Fibroblast of pulmonary artery (primary cell): Measurements from ENCODE around the gene SDK1.
"Not testable (repeated sequence)": the region's sequence is repeated elsewhere in the genome, so short reads cannot be mapped to it uniquely, and the experiment has no call there.

Source experiments
- DNase-seq: peaks from one replicate; pipeline ENCODE4 v3.0.0-alpha.2; 2010; ENCODE audit warnings: low read depth
- H3K4me3 ChIP-seq: replicated peaks from 2 replicates; pipeline ENCODE4 v1.5.1; 2011; ENCODE audit warnings: low read depth, mild to moderate bottlenecking, control low read depth, low read length, moderate library complexity
- CTCF ChIP-seq: IDR thresholded peaks from 2 replicates; pipeline ENCODE4 v1.5.1; 2011; ENCODE audit warnings: mild to moderate bottlenecking, control low read depth, low read length, inconsistent platforms; ENCODE audit errors: missing control alignments

The SDK1 gene

GRCh38 chr7:4257146-4258111, 956.4 kb downstream of the SDK1 start:
- TF ChIP-seq CTCF: no peak
- no peak for DNase-seq
- H3K4me3 ChIP-seq: no peak overlapping the region

- not testable (repeated sequence) for H3K4me3 ChIP-seq, DNase-seq
Measured at GRCh38 chr7:4260116-4260515, 959.1 kb downstream of the SDK1 start.

DNA sequence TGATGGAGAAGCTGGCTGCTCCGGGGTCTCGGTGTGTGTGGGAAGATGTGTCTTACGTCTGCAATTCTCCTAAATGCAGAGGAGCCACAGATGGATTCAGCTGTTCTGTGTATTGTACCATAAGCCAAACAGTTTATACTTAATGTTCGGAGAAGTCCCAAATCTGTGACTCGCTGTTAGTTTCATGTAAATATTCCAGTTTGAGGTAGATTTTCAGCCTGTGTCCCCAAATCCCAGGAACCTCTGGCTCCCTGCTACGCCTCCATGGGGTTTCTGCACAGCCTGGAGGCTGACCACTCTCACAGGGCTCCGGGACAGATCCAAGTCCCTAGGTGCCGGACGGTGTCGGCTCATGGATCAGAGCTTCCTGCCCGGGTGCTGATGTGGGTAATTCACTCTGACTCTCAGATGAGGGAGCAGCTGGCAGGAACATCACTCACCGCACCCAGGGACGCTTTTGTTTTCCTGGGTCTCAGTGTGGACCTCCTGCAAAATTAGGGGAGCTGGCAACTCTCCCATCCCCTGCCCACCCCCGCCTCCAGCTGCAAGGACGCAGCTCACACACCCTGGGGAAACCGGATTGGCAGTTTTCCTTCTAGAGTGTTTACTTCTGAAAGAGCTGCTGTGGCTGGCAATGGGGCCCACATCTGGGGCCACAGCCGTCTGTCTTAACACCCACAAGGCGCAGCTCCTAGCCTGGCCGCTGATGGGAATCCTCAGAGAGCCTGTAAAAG, 960.0 kb downstream of the SDK1 start:
- DNase-seq: no peak
- H3K4me3 ChIP-seq: no peak overlapping the region
- no peak for TF ChIP-seq CTCF

DNA sequence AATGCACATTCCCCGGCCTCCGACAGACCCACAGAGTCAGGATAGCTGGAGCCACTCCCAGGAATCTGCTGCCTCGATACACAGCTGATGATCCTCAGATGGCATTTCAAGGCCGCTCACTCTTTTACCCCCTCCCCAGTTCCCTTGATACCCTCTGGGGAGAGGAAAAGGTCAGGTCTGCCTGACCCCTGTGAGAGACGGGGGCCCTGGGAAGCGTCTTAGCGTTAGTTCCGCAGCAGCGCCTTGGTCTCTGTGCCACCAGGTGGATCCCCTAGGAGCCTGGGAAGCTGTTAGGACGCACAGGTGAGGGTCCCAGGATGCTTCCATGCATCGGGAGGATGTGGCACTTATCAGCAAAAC, 960.5 kb downstream of the SDK1 start:
- DNase-seq: no peak
- H3K4me3 ChIP-seq: no peak overlapping the region
- no peak for TF ChIP-seq CTCF

DNA sequence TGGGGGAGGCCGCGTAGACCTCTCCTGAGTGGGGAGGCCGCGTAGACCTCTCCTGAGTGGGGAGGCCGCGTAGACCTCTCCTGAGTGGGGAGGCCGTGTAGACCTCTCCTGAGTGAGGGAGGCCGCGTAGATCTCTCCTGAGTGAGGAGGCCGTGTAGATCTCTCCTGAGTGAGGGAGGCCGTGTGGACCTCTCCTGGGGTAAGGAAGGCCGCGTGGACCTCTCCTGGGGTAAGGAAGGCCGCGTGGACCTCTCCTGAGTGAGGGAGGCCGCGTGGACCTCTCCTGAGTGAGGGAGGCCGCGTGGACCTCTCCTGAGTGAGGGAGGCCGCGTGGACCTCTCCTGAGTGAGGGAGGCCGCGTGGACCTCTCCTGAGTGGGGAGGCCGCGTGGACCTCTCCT, 963.2 kb downstream of the SDK1 start:
- DNase-seq, H3K4me3 ChIP-seq: not testable (repeated sequence)

DNA sequence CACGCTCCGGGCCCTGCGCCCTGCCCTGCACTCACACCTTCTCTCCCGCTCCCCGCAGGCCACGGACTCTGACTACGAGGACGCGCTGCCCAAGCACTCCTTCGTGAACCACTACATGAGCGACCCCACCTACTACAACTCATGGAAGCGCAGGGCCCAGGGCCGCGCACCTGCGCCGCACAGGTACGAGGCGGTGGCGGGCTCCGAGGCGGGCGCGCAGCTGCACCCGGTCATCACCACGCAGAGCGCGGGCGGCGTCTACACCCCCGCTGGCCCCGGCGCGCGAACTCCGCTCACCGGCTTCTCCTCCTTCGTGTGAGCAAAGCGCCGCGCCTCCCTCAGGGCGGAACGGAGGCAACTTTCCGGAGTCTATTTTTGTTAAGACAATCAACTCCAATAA, 964.0 kb downstream of the SDK1 start:
- no peak for TF ChIP-seq CTCF
- no peak overlapping the region for H3K4me3 ChIP-seq
- DNase-seq: no peak

DNA sequence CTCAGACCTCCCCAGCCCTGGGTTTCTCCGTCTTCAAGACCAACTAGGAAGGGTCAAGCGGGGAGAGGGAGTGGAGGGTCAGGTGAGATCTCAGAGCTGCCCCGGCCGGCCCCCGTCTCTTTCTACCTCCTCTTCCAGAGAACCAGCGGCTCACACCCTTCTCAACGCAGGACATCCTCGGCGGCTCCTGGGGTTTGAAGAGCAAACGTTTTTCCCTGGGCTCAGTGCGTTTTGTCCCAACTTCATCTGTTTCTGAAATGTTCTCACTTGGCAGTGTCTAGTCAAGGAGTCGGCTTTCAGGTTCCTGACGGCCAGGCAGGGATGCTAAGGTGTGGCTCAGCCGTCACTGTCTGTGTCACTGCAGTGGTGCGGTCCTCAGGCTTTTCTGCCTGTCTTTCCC, 964.6 kb downstream of the SDK1 start:
- DNase-seq: no peak
- no peak for TF ChIP-seq CTCF
- no peak overlapping the region for H3K4me3 ChIP-seq
